Activated CD4-positive, CD25-positive, alpha-beta regulatory T cell treated with anti-CD3 and anti-CD28 coated beads, Interleukin-2, amount 50 U/mL, for 72 hours (primary cell): ENCODE measurements around the gene KRT72.

Source experiments
- DNase-seq: peaks from one replicate; pipeline ENCODE4 v3.0.0; 2021

Gene KRT72

GRCh38 chr12:52575256-52575655 lies 26.0 kb downstream of the KRT72 start:
- no peak for DNase-seq

DNA sequence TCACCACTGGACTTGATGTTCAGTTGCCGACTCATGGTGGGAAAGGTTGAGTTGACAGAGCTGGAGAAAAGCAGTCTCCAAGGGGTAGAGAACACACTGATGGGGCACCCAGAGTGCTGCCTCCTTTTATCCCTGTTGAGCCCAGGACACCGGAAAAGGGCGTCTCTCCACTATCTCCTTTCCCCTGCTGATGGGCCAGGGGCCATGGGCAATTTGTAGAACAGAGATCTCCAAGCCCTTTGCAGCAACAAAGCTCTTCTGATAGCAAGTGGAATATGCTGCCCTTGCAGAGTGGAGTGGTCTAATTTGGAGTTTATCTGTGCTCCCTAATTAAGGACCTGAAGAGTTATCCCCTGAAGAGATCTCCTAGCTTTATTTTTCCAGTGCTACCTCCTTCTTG lies 27.5 kb downstream of the KRT72 start, which contains the start of gene KRT74:
KRT74 (minus strand) TSS at position 101 of the 400 bp plus-strand sequence; CDS start at position 35, 66 bp downstream.
- DNase-seq = no peak

DNA sequence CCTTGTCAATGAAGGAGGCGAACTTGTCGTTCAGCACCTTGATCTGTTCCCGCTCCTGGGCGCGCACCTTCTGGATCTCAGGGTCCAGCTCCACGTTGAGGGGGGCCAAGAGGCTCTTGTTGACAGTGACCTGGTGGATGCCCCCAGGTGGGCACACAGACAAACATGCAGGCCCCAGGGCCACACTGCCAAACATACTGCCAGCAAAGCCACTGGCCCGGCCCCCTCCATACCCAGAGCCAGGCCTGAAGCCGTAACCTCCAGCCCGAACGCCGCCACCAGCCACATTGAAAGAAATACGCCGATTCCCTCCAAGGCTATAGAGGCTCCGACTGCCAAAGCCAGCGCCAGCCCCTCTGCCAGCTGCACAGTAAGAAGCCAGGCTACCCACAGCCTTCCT lies 28.0 kb downstream of the KRT72 start:
- DNase-seq = no peak

DNA sequence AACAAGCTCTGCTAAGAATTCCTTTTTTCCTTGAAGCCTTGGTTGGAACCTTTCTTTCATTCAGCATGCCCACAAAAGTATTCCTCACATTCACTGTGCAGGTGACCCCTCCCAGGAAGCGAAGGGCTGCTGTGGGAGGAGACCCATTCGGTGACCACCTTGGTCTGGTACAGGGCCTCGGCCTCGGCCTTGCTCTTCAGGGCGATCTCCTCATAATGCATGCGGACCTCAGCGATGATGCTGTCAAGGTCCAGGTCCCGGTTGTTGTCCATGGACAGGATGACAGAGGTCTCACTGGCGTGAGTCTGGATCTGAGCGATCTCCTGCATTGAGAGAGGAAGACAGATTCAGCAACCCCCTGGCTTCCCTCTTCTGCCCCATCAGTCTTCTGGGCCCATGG lies 30.8 kb downstream of the KRT72 start:
- DNase-seq = no peak

GRCh38 chr12:52568111-52568510 lies 33.2 kb downstream of the KRT72 start:
- DNase-seq = no peak

- no peak for DNase-seq
Observed at GRCh38 chr12:52566847-52567291, 34.4 kb downstream of the KRT72 start.

DNA sequence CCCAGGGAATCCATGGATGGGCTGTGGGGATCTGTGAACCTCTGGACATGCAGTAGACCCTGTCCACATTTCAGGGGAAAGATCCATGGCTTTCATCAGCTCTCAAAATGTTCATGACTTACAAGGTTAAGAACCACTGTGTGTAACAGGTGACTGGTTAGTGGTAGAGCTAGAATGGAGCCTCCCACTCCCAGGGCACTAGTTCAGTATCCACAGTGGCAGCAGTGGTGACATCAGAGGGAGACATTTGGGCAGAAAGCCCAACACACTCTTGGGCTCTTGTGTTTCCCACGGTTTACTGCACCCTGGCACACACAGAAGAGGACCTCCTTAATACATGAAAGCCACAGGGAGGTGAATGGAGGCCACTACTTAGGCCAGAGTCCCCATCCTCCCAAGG lies 36.7 kb downstream of the KRT72 start:
- DNase-seq = no peak

DNA sequence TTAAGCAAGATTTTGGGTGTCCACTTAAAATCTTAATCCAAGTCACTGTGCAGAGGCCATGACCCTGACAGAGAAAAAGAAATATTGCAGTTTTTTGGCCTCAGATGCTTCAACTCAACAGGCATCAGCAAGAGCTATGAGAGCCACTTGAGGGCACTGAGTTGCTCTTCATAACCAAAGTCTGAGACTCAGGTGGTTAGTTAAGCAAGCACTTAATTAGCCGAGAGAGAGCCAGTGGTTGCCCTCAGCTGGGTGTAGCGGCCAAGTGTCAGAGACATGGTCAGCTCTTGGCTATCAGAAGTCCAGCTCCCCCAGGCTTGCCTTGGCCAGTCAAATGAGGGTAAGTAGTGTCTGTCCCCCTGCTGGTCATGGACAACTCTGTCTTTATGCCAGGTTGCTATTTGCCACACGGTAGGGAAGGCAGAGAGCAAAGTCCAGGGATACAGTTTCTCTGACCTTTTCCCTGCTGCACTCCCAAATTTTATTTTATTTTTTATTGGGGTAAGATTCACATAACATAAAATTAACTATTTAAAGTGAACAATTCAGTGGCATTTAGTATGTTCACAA lies 39.3 kb downstream of the KRT72 start:
- no peak for DNase-seq

DNA sequence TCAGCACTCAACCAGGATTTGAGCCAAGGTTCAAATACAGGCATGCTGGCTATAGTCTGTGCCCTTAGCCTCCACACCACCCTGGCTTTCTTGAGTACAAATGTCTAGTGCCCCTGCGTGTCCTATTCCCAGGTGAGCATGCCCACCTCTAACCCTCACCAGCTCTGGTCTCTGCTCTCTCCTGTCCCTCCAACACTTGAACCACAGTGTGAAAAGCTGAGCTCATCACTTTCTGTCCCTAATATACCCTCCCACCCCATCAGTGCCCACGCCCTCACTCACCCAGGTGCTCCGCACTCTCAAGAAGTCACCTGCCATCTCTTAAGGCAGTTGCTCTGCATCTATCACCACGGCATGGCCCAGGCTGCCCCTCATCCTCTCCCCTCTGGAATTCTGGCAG lies 41.3 kb downstream of the KRT72 start:
- DNase-seq = no peak

DNA sequence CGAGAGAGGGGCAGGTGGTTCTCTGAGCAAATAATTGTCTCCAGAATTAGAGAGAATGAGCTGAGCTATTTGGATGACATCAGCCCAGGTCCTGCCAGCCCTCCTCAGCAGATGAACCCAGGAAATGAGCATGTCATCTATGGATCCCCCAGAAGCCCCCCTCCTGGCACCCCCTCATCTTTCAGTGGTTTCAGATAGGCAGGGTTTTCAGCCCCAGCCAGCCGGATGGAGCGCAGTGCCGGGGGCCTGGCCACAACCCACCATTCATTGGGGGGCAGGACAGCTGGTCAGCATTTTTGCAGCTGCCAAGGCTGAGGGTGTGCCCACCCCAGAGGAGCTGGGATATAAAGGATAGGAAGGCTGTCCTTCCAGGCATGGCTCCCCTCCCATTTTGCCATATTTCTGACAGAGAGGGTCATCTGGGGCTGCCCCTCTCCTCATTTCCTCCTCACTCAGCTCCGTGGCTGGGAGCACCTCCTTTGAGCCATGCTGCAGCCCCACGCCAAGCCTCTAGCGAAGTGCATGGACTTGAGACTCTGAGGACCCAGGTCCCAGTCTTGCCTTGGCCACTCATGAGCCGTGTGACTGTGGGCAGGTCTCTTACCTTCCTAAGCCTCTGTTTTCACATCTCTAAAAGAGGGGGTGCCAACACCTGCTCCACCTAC lies 42.4 kb downstream of the KRT72 start:
- DNase-seq = no peak

DNA sequence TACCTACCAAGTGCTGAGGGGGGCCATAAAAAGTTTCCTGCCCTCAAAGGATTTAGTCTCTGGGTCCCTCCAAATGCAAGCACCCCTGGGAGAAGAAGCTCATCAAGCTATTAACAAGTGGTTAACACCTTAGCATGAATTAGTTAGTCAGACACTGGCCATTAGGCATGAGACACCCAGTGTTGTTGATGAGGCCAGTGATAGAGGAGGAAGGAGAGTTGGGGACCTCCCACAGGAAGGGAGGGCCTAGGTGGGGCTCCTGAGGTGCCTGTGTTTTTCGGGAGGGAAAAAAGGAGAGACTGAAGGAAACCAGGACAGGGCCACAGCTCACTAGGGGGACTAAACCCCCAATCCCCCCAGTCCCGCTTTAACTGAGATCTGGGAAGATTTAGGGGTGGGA lies 43.8 kb downstream of the KRT72 start:
- DNase-seq = no peak

- no peak for DNase-seq
Observed at GRCh38 chr12:52555577-52555976, 45.7 kb downstream of the KRT72 start.

GRCh38 chr12:52552681-52553195 lies 48.5 kb downstream of the KRT72 start, which contains the start of gene KRT71:
KRT71 (minus strand) TSS chr12:52553145; CDS start chr12:52553077, 68 bp downstream.
- DNase-seq = no peak

DNA sequence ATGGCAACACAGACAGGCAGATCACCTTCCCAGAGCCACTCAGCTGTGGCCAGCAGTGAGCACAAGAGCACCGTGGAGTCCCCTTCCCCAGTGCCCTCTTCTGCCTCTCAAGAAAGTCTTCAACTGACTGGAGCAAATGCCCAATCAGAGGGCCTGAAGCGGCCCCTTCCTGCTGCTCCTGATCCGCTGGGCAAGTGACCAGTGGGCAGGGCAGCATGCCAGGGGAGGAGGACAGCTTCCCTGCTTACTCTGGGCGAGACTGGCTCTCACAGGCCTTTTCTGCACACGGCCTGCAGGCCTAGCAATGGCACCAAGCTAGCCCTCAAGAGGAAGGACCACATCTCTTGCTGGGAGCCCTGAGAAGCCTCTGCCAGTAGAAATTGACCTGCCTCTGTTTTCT lies 49.2 kb downstream of the KRT72 start:
- DNase-seq = no peak

DNA sequence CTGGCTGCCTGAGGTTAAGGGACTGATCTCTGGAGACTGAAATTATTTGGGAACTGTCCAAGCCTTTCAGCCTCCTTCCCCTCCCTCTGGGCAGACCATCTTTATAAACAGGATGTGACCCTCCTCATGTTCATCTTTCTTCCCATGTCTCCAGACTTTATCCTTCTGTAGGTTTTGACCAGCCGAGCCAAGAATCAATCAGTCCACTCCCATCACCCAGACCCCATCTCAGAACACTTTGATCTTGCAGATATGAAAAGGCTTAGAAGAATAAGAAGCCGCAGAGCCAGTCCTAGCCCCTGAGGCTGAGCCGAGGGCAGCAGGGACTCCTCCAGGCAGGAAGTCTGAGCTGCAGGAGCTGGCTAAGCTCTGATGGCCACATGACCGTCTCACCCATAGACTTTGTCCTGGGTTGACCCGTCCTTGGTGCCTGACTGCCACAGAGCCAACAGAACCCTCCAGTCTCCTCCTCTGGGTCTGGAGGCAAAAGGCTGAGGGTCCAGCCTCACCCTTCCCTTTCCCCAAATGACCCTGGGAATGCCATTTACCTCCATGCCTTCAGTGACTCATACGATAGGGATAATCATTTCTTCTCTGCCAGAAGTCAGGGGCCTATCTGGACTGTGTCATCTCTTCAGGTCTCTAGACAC lies 49.9 kb downstream of the KRT72 start:
- no peak for DNase-seq

DNA sequence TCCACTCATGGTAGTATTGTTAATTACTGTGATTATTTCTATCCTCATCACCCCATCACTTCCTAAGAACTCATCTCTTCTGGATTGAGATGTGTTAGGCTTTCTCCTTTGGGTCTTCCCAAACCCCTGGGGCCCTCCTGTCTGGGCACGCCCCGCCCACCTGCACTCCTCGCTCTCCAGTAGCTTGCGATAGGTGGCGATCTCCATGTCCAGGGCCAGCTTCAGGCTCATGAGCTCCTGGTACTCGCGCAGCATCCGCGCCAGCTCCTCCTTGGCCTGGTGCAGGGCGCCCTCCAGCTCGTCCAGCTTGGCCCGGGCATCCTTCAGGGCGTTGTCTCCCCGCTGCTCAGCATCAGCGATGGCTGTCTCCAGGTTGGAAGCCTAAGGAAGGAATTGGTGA lies 55.1 kb downstream of the KRT72 start:
- DNase-seq = no peak

- DNase-seq = no peak
Observed at GRCh38 chr12:52543985-52544883, 57.0 kb downstream of the KRT72 start.

GRCh38 chr12:52542785-52543318 lies 58.4 kb downstream of the KRT72 start:
- no peak for DNase-seq

DNA sequence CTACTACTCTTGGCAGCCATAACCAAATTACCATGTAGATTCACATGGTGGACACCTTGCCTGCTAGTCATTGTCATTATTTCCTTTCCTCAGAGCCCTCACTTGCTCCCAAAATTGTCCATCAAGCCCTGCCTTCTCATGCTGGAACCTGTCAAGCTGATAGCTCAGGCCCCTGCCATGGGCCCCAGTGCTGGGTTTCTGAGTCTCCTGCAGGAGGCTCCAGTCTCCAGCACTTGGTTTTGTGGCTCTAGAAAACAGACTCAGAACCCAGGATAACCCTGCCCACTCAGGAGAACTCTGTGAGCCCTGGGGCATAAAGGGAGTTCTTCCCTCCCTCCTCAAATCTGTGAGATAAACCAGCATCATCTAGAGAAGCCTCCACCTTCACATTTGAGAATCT lies 59.1 kb downstream of the KRT72 start:
- no peak for DNase-seq

DNA sequence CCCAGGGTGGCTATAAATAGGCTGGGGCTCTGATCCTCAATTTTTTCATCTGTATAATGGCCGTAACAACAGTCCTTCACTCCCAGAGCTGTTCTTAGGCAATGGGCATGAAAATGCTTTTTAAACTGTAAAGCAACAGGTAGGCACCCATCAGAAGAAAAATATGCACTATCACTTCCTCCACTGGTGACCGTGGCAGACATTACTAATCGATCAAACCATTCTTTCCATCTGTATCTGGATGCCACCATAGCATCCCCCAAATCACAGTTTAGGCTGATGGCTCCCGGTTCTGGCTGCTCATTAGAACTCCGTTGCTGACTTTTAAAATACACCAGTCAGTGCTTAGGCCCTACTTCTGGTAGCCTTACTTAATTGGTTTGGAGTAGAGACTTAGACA lies 59.6 kb downstream of the KRT72 start:
- no peak for DNase-seq

GRCh38 chr12:52540531-52540930 lies 60.7 kb downstream of the KRT72 start:
- DNase-seq = no peak

DNA sequence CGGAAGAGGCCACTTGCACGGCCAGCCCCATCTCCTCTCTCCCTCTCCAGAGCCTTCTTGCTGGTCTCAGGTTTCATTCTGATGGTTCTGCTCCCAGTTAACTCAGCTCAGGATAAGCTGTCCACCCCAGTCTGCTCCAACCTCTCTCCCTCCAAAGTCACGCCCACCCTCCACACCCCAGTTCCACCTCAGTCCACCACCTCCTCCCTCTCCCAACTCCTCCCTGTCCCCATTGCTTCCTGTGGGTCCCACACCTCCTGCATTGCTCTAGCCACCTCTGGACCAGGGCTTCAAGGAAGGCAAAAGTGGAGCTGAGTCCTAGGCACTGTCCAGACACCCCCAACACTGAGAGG lies 61.5 kb downstream of the KRT72 start:
- no peak for DNase-seq
